Panc1 (cell line): ENCODE data around the gene UNC5B.

Source experiments
- CTCF ChIP-seq: fragments of 450-650 bp; IDR thresholded peaks from 2 replicates; pipeline ENCODE4 v1.5.1; 2017; ENCODE audit warnings: mild to moderate bottlenecking
- POLR2AphosphoS5 ChIP-seq: IDR thresholded peaks from 2 replicates; pipeline ENCODE4 v1.6.1; 2012; ENCODE audit warnings: mild to moderate bottlenecking, low read depth, low read length, moderate library complexity
- REST ChIP-seq, 2 experiments: IDR thresholded peaks; 2 replicates each; pipeline ENCODE4 v1.6.1; 2011 to 2012; ENCODE audit warnings: low read depth in 2 of 2, control low read depth in 1 of 2, low read length in 1 of 2, mild to moderate bottlenecking in 1 of 2, moderate library complexity in 1 of 2; ENCODE audit not compliant: insufficient read depth in 1 of 2
- SIN3A ChIP-seq: IDR thresholded peaks from 2 replicates; pipeline ENCODE4 v1.6.1; 2012; ENCODE audit warnings: low read depth, mild to moderate bottlenecking, low read length, moderate library complexity, borderline replicate concordance; ENCODE audit not compliant: insufficient read depth

- TF ChIP-seq CTCF (no peak; the same call in 1 of the 2 replicates), POLR2AphosphoS5 (no peak), REST (IDR thresholded peaks at IDR 0.05; ENCODE audit: insufficient read depth in 1 of 2, low read depth in 2 of 2, low read length in 1 of 2) (no peak), SIN3A (no peak)
Measured at GRCh38 chr10:71268247-71268691, 55.9 kb downstream of the UNC5B start.
